Glomerular endothelial cell (primary cell): ENCODE data around the gene SNRPB. TPM values are rescaled to one million over a fixed set of nuclear protein-coding genes. Genes with fewer than 3 reads are reported as not detected.
"Not testable (repeated sequence)": the region's sequence is repeated elsewhere in the genome, so short reads cannot be mapped to it uniquely, and the experiment has no call there.

Experiments
- DNase-seq: peaks from one replicate; pipeline ENCODE4 v3.0.0-alpha.2; 2011; ENCODE audit warnings: low read depth, low spot score; ENCODE audit errors: extremely low read depth
- total RNA-seq: library from RNA; depleted of rRNA; stranded (reverse); fragments of >200 nt; gene quantifications from 2 replicates; pipeline ENCODE4 v1.2.3, GENCODE V29; 2015

The SNRPB gene
- 349 and 358 TPM in 2 replicates for total RNA-seq

- peak; percentile 96 for DNase-seq
These were observed at the start of gene SNRPB for GRCh38 chr20:2470423-2471193. Gene SNRPB, minus strand, starts transcription at chr20:2470789. Its CDS starts 99 bp downstream, at chr20:2470690.

GRCh38 chr20:2519115-2519809 lies 48.7 kb upstream of the SNRPB start:
- no peak for DNase-seq

- DNase-seq, result no peak
These were observed 48.0 kb upstream of the SNRPB start for GRCh38 chr20:2518558-2518957.

- DNase-seq, result no peak
These were observed 47.5 kb upstream of the SNRPB start for GRCh38 chr20:2518096-2518495.

GRCh38 chr20:2516399-2516798 lies 45.8 kb upstream of the SNRPB start:
- no peak for DNase-seq

- DNase-seq, result no peak
These were observed 44.6 kb upstream of the SNRPB start for GRCh38 chr20:2515203-2515602.

- no peak for DNase-seq
These were observed 39.2 kb upstream of the SNRPB start for GRCh38 chr20:2509794-2510193.

GRCh38 chr20:2509468-2509781 lies 38.8 kb upstream of the SNRPB start:
- DNase-seq, result no peak

- no peak for DNase-seq
These were observed 38.3 kb upstream of the SNRPB start, which contains the start of gene ZNF343 for GRCh38 chr20:2508631-2509467. Gene ZNF343, minus strand, starts transcription at chr20:2508915. Its CDS starts 15,020 bp downstream, at chr20:2493895.

GRCh38 chr20:2507875-2508630 lies 37.5 kb upstream of the SNRPB start:
- DNase-seq, result no peak

- no peak for DNase-seq
These were observed 36.9 kb upstream of the SNRPB start for GRCh38 chr20:2507464-2507863.

GRCh38 chr20:2506426-2506825 lies 35.8 kb upstream of the SNRPB start:
- not testable (repeated sequence) for DNase-seq

- DNase-seq, result not testable (repeated sequence)
These were observed 34.2 kb upstream of the SNRPB start for GRCh38 chr20:2504803-2505202.

- not testable (repeated sequence) for DNase-seq
These were observed 32.3 kb upstream of the SNRPB start for GRCh38 chr20:2502808-2503384.

GRCh38 chr20:2485661-2486060 lies 15.1 kb upstream of the SNRPB start:
- no peak for DNase-seq

- DNase-seq, result no peak
These were observed 14.5 kb upstream of the SNRPB start for GRCh38 chr20:2485080-2485479.

GRCh38 chr20:2483504-2483903 lies 12.9 kb upstream of the SNRPB start:
- DNase-seq, result no peak

GRCh38 chr20:2480381-2480780 lies 9.8 kb upstream of the SNRPB start:
- DNase-seq, result no peak

GRCh38 chr20:2476742-2477615 lies 6.4 kb upstream of the SNRPB start:
- DNase-seq, result no peak
